H1 (cell line): ENCODE results near the gene RNF186. TPM values are rescaled to one million over a fixed set of nuclear protein-coding genes. Genes with fewer than 3 reads are reported as not detected.
A peak's percentile ranks its signal among the peaks of the same experiment; 100 is the strongest.

Source experiments
- CTCF ChIA-PET: fragments of 300-600 bp; sonication (Branson Sonifier 250); formaldehyde crosslinking; loops from one replicate; lab custom pipeline; 2021; ENCODE audit not compliant: partially characterized antibody; lab: Charles Lee
- POLR2A ChIA-PET: fragments of 300-600 bp; sonication (Branson Sonifier 250); formaldehyde crosslinking; loops from one replicate; lab custom pipeline; 2021; ENCODE audit warnings: inconsistent platforms; ENCODE audit not compliant: partially characterized antibody; lab: Charles Lee
- DNase-seq, 2 experiments: peaks; one replicate each; pipeline versions ENCODE4 v3.0.0 to v3.0.0-alpha.2; 2010 to 2022; ENCODE audit warnings: low spot score in 2 of 2, low read depth in 1 of 2, mixed read lengths in 1 of 2
- FAIRE-seq: peaks from 2 replicates; lab custom pipeline; 2011; peaks lifted over from hg19 to GRCh38; lab: Jason Lieb, UNC
- H2AFZ ChIP-seq: 2 replicates; pipeline ENCODE4 v1.8.1; 2012; ENCODE audit warnings: low read length, inconsistent platforms
- H2AK5ac ChIP-seq: 2 replicates; pipeline ENCODE4 v1.6.1; 2013; ENCODE audit warnings: low read depth, low read length
- H2BK120ac ChIP-seq: replicated peaks from 2 replicates; pipeline ENCODE3; 2013; ENCODE audit warnings: low read depth, low read length, inconsistent platforms
- H2BK12ac ChIP-seq: 2 replicates; pipeline ENCODE4 v1.6.1; 2013; ENCODE audit warnings: low read depth, low read length
- H2BK15ac ChIP-seq: 2 replicates; pipeline ENCODE4 v1.6.1; 2013; ENCODE audit warnings: low read length
- H2BK20ac ChIP-seq: 2 replicates; pipeline ENCODE4 v1.6.1; 2013; ENCODE audit warnings: low read length
- H2BK5ac ChIP-seq: 2 replicates; pipeline ENCODE4 v1.6.1; 2013; ENCODE audit warnings: low read depth, low read length
- H3K14ac ChIP-seq: 2 replicates; pipeline ENCODE4 v1.6.1; 2013; ENCODE audit warnings: inconsistent platforms; ENCODE audit not compliant: insufficient read length
- H3K18ac ChIP-seq: 2 replicates; pipeline ENCODE4 v1.6.1; 2013; ENCODE audit warnings: low read length; ENCODE audit errors: extremely low read depth
- H3K23ac ChIP-seq: 2 replicates; pipeline ENCODE4 v1.6.1; 2013; ENCODE audit warnings: inconsistent platforms; ENCODE audit not compliant: insufficient read length
- H3K23me2 ChIP-seq: 2 replicates; pipeline ENCODE4 v1.6.1; 2013; ENCODE audit warnings: low read depth, low read length
- H3K27ac ChIP-seq: 2 replicates; pipeline ENCODE4 v1.6.1; 2011; ENCODE audit warnings: low read depth, low read length, inconsistent platforms
- H3K27me3 ChIP-seq, 4 experiments: replicated peaks in 1 of 4; 1 replicate in 1 of 4; 2 replicates in 3 of 4; pipeline versions ENCODE4 v1.6.1 to v1.8.1; 2011 to 2013; ENCODE audit warnings: low read length in 3 of 4, mild to moderate bottlenecking in 3 of 4, inconsistent platforms in 2 of 4, mixed read lengths in 2 of 4, moderate library complexity in 1 of 4; ENCODE audit not compliant: control insufficient read depth in 3 of 4, insufficient read depth in 3 of 4; ENCODE audit errors: extremely low read depth in 1 of 4
- H3K36me3 ChIP-seq, 4 experiments: 2 replicates each; pipeline versions ENCODE4 v1.6.1 to v1.8.1; 2011 to 2013; ENCODE audit warnings: mild to moderate bottlenecking in 4 of 4, low read length in 3 of 4, moderate library complexity in 2 of 4, control low read depth in 1 of 4, inconsistent platforms in 1 of 4; ENCODE audit not compliant: insufficient read depth in 4 of 4, control insufficient read depth in 2 of 4
- H3K4ac ChIP-seq: replicated peaks from 2 replicates; pipeline ENCODE3; 2013; ENCODE audit warnings: low read length, low read depth, mixed read lengths, inconsistent platforms; ENCODE audit not compliant: insufficient read length
- H3K4me1 ChIP-seq, 4 experiments: replicated peaks in 1 of 4; 1 replicate in 1 of 4; 2 replicates in 3 of 4; pipeline versions ENCODE4 v1.6.1 to v1.8.1; 2011 to 2013; ENCODE audit warnings: low read length in 3 of 4, inconsistent platforms in 2 of 4, mixed read lengths in 1 of 4; ENCODE audit not compliant: insufficient read depth in 4 of 4, control insufficient read depth in 3 of 4
- H3K4me2 ChIP-seq, 2 experiments: 2 replicates each; pipeline versions ENCODE4 v1.6.1 to v1.8.1; 2011 to 2013; ENCODE audit warnings: low read depth in 2 of 2, low read length in 2 of 2, control low read depth in 1 of 2, inconsistent platforms in 1 of 2, mild to moderate bottlenecking in 1 of 2; ENCODE audit not compliant: insufficient read depth in 1 of 2
- H3K4me3 ChIP-seq, 4 experiments: fragments of 200-600, 300-600 bp in 1 of 4; sonication (generic), shearing (Covaris generic), sonication (Bioruptor Twin) in 1 of 4; 2 replicates each; pipeline versions ENCODE4 v1.5.1 to v1.8.1; 2011 to 2016; ENCODE audit warnings: low read length in 4 of 4, low read depth in 3 of 4, control low read depth in 2 of 4, inconsistent platforms in 2 of 4, mild to moderate bottlenecking in 2 of 4, mixed read lengths in 1 of 4, moderate library complexity in 1 of 4; ENCODE audit not compliant: insufficient read depth in 2 of 4; ENCODE audit errors: extremely low read depth in 1 of 4
- H3K56ac ChIP-seq: replicated peaks from 2 replicates; pipeline ENCODE3; 2013; ENCODE audit warnings: low read depth, mild to moderate bottlenecking, mixed read lengths, low read length, inconsistent platforms; ENCODE audit not compliant: insufficient read length
- H3K79me1 ChIP-seq: 2 replicates; pipeline ENCODE4 v1.6.1; 2013; ENCODE audit warnings: low read depth, low read length, control low read depth
- H3K79me2 ChIP-seq, 2 experiments: 2 replicates each; pipeline versions ENCODE4 v1.6.1 to v1.8.1; 2012 to 2013; ENCODE audit warnings: low read length in 2 of 2, mild to moderate bottlenecking in 2 of 2, inconsistent platforms in 1 of 2; ENCODE audit not compliant: insufficient read depth in 2 of 2, control insufficient read depth in 1 of 2
- H3K9ac ChIP-seq, 4 experiments: replicated peaks in 1 of 4; 1 replicate in 1 of 4; 2 replicates in 3 of 4; pipeline versions ENCODE4 v1.6.1 to v1.8.1; 2011 to 2013; ENCODE audit warnings: low read depth in 3 of 4, low read length in 3 of 4, control low read depth in 2 of 4, mild to moderate bottlenecking in 2 of 4, moderate library complexity in 2 of 4, inconsistent platforms in 1 of 4; ENCODE audit errors: extremely low read depth in 1 of 4
- H3K9me3 ChIP-seq, 2 experiments: 2 replicates each; pipeline versions ENCODE4 v1.6.1 to v1.8.1; 2012 to 2013; ENCODE audit warnings: mild to moderate bottlenecking in 2 of 2, moderate library complexity in 2 of 2, control low read depth in 1 of 2, inconsistent platforms in 1 of 2, low read depth in 1 of 2, low read length in 1 of 2, mixed read lengths in 1 of 2; ENCODE audit not compliant: insufficient read depth in 2 of 2
- H4K20me1 ChIP-seq, 2 experiments: replicated peaks in 1 of 2; 2 replicates each; pipeline versions ENCODE3 to v1.8.1; 2011 to 2013; ENCODE audit warnings: inconsistent platforms in 2 of 2, low read length in 2 of 2, mild to moderate bottlenecking in 1 of 2; ENCODE audit not compliant: insufficient read depth in 2 of 2, control insufficient read depth in 1 of 2
- H4K5ac ChIP-seq: 2 replicates; pipeline ENCODE4 v1.6.1; 2013; ENCODE audit warnings: low read length, low read depth, mixed read lengths, inconsistent platforms; ENCODE audit not compliant: insufficient read length
- H4K8ac ChIP-seq: 2 replicates; pipeline ENCODE4 v1.8.0; 2013; ENCODE audit warnings: mild to moderate bottlenecking, moderate library complexity, low read length, inconsistent platforms; ENCODE audit not compliant: insufficient read depth; ENCODE audit errors: extremely low read depth
- H4K91ac ChIP-seq: replicated peaks from 2 replicates; pipeline ENCODE3; 2013; ENCODE audit warnings: low read length, mixed read lengths, inconsistent platforms; ENCODE audit not compliant: insufficient read length
- KDM4A ChIP-seq: IDR thresholded peaks from one replicate; pipeline ENCODE4 v1.7.1; 2012; ENCODE audit warnings: low read depth, mild to moderate bottlenecking, moderate library complexity, low read length, inconsistent platforms; ENCODE audit not compliant: severe bottlenecking
- SP4 ChIP-seq: IDR thresholded peaks from 2 replicates; pipeline ENCODE4 v1.6.1; 2012; ENCODE audit warnings: low read length, inconsistent platforms
- SUZ12 ChIP-seq: fragments of 200-600 bp; sonication (generic); IDR thresholded peaks from 2 replicates; pipeline ENCODE4 v1.6.1; 2012; ENCODE audit warnings: mild to moderate bottlenecking, inconsistent platforms, low read length, moderate library complexity, mixed read lengths
- WGBS, 2 experiments: shearing (Covaris generic) in 1 of 2; methylation state at CpG; one replicate each; pipeline versions ENCODE4 v1.1.6 to v1.1.7; 2013 to 2015; ENCODE audit warnings: low lambda C conversion rate in 2 of 2, mixed read lengths in 2 of 2, inconsistent platforms in 1 of 2, low coverage in 1 of 2, missing lambda C conversion rate in 1 of 2; ENCODE audit not compliant: insufficient replicate concordance in 2 of 2, insufficient coverage in 1 of 2, insufficient read length in 1 of 2; ENCODE audit errors: extremely low coverage in 1 of 2, missing lambda C conversion rate in 1 of 2; 5-methylcytosine and 5-hydroxymethylcytosine counted together
- polyA plus RNA-seq, 7 experiments: library from polyadenylated mRNA; depleted of rRNA in 3 of 7; stranded (reverse) in 5 of 7; unstranded in 2 of 7; fragments of >200 nt in 5 of 7; fragments of 200-250 nt in 2 of 7; gene quantifications; 1 replicate in 5 of 7; 2 replicates in 1 of 7; 4 replicates in 1 of 7; pipeline versions ENCODE4 v1.2.1 to v1.2.3, GENCODE V29; 2011 to 2013; ENCODE audit warnings: missing spikeins in 2 of 7, mixed read lengths in 2 of 7
- total RNA-seq: library from RNA; stranded (reverse); fragmentation: NEBNext Ultra II Directional; extraction: Animal tissue kit (Norgen Biotek cat#: 25700); gene quantifications from 2 replicates; pipeline ENCODE4 v1.2.1, GENCODE V29; 2021
- TF ChIP-seq, protein P1 (sequence below): IDR thresholded peaks from 2 replicates; pipeline ENCODE4 v1.6.1; 2012; ENCODE audit warnings: inconsistent platforms
- TF ChIP-seq, protein P2 (sequence below), 3 experiments: IDR thresholded peaks; 1 replicate in 2 of 3; 2 replicates in 1 of 3; pipeline versions ENCODE4 v1.5.1 to v1.6.1; 2011; ENCODE audit warnings: low read length in 3 of 3, mild to moderate bottlenecking in 3 of 3, inconsistent platforms in 2 of 3, low read depth in 1 of 3, moderate library complexity in 1 of 3; ENCODE audit not compliant: insufficient read depth in 1 of 3; ENCODE audit errors: control extremely low read depth in 1 of 3

RNF186 gene
- total and polyA plus RNA-seq, 2 of the 8 experiments (the other 6 are each of a cell fraction or from before 2014, with no cell fraction given): not detected

DNA sequence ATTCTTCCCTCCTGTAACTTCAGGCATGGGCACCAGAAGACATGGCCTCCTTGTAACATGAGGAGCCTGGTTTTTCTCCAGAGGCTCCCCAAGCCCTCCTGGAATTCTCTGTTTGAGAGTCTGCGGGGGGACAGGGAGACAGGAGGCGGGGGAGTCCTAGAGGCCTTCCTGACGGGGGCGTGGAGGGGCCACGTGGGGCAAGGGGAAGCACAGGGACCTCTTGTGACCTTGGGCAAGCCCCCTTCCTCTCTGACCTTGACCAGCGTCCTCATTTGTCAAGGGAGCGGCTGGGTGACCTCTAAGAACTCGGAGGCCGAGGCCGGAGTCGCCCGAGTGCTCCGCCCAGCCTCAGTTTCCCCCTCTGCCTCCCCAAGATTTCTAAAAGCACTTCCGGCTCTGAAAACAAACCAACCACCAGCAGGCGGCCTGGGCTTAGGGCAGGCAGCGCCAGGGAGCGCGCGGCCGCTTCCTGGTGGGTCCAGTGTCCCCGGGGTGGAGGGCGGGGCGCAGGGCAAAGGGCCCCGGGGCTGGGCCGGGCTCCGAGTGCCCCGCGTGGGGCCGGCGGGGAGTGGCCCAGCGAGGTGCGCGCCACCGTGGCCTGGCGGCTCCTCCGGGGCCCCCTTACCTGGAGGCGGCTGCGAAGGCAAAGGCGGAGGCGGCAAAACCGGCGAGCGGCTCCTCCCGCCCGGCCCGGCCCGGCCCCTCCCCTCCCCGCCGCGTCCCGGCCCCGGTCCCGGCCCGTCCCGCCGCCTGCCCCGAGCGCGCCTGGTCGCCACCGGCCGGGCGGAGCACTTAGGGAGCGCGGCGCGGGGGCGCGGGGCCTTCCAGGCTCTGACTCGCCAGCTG, 15.6 kb downstream of the RNF186 start, which contains the start of gene TMCO4:
Gene TMCO4 (minus strand): TSS at position 687 of the 846 bp plus-strand sequence. CDS start 19,158 bp downstream, outside the sequence.
- Histone ChIP-seq H4K5ac (no peak within 1 kb of the TSS), H3K79me2 (no peaks in the 10 kb centered on the region), H3K79me1 (no peaks in the 10 kb centered on the region), H2AFZ (peak within 1 kb of the TSS; percentile 48; the same call in 1 of the 2 replicates), H3K27me3 (peaks cover 0 to 33% (median 22%) of the 10 kb centered on the region in 4 experiments; a peak in 6 of 7 replicates), H2BK5ac (no peak within 1 kb of the TSS), H3K23ac (no peak within 1 kb of the TSS), H2BK20ac (no peak within 1 kb of the TSS), H3K27ac (no peak within 1 kb of the TSS), H3K56ac (no peak within 1 kb of the TSS), H2BK15ac (no peak within 1 kb of the TSS), H3K4me3 (peak within 1 kb of the TSS; percentile 31 to 65 (median 35)), H4K91ac (peak within 1 kb of the TSS; percentile 30), H3K36me3 (no peaks in the 10 kb centered on the region), H3K14ac (no peak within 1 kb of the TSS), H3K4me2 (peak within 1 kb of the TSS; percentile 59 to 71), H3K23me2 (peaks cover 5% of the 10 kb centered on the region; the same call in 1 of the 2 replicates), H2AK5ac (no peak within 1 kb of the TSS), H3K4ac (no peak within 1 kb of the TSS), H2BK120ac (no peak within 1 kb of the TSS), H3K4me1 (peaks cover 2 to 9% (median 6%) of the 10 kb centered on the region in 4 experiments; a peak in 6 of 7 replicates), H3K18ac (no peak within 1 kb of the TSS), H3K9ac (peak within 1 kb of the TSS in 1 of 4 experiments; percentile 50; a peak in 1 of 7 replicates), H2BK12ac (no peak within 1 kb of the TSS; the same call in 1 of the 2 replicates), H4K20me1 (no peaks in the 10 kb centered on the region), H4K8ac (peak within 1 kb of the TSS; percentile 72; the same call in 1 of the 2 replicates), H3K9me3 (no peaks in the 10 kb centered on the region)
- WGBS, 2 experiments: 32% methylated on average over 29 of the region's 70 CpGs; no CpG with 5 or more reads in 1 of the 2 experiments
- CTCF ChIA-PET: interaction anchor here (0.9 kb wide), 1 partner anchor 37 kb away, joined by 7 read pairs; no protein-coding TSS in a partner anchor
- FAIRE-seq (no peak), DNase-seq (peak in 1 of 2 experiments; percentile 58)
- POLR2A ChIA-PET: no interaction called here
- TF ChIP-seq KDM4A (peak; percentile 4), SP4 (no peak), SUZ12 (0 out of 2 replicates have a peak, but pooled peaks have one; percentile 15)
- TF ChIP-seq, protein P1, sequence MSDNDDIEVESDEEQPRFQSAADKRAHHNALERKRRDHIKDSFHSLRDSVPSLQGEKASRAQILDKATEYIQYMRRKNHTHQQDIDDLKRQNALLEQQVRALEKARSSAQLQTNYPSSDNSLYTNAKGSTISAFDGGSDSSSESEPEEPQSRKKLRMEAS: 0 out of 2 replicates have a peak, but pooled peaks have one; percentile 8
- TF ChIP-seq, protein P2, sequence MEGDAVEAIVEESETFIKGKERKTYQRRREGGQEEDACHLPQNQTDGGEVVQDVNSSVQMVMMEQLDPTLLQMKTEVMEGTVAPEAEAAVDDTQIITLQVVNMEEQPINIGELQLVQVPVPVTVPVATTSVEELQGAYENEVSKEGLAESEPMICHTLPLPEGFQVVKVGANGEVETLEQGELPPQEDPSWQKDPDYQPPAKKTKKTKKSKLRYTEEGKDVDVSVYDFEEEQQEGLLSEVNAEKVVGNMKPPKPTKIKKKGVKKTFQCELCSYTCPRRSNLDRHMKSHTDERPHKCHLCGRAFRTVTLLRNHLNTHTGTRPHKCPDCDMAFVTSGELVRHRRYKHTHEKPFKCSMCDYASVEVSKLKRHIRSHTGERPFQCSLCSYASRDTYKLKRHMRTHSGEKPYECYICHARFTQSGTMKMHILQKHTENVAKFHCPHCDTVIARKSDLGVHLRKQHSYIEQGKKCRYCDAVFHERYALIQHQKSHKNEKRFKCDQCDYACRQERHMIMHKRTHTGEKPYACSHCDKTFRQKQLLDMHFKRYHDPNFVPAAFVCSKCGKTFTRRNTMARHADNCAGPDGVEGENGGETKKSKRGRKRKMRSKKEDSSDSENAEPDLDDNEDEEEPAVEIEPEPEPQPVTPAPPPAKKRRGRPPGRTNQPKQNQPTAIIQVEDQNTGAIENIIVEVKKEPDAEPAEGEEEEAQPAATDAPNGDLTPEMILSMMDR (IDR thresholded peaks at IDR 0.05; ENCODE audit: control extremely low read depth in 1 of 3, insufficient read depth in 1 of 3, low read depth in 1 of 3, low read length in 3 of 3): peak; percentile 4 to 34 (median 9)
